H1 (cell line): Measurements from ENCODE around the gene ARHGEF7. TPM values are rescaled to one million over a fixed set of nuclear protein-coding genes. Genes with fewer than 3 reads are reported as not detected.

ENCODE experiments used
- CTBP2 ChIP-seq: IDR thresholded peaks from 2 replicates; pipeline ENCODE4 v1.7.0; 2011; ENCODE audit warnings: borderline replicate concordance, mild to moderate bottlenecking, moderate library complexity, mixed read lengths, low read length; ENCODE audit not compliant: insufficient read depth, insufficient read length
- EGR1 ChIP-seq: IDR thresholded peaks from 2 replicates; pipeline ENCODE4 v1.6.1; 2011; ENCODE audit warnings: low read depth, low read length, borderline replicate concordance
- POLR2A ChIP-seq, 2 experiments: IDR thresholded peaks; 1 replicate in 1 of 2; 2 replicates in 1 of 2; pipeline ENCODE4 v1.6.1; 2011; ENCODE audit warnings: low read depth in 2 of 2, low read length in 2 of 2, mild to moderate bottlenecking in 2 of 2; ENCODE audit errors: control extremely low read depth in 1 of 2
- RBBP5 ChIP-seq: IDR thresholded peaks from 2 replicates; pipeline ENCODE4 v1.7.1; 2012; ENCODE audit warnings: low read depth, mild to moderate bottlenecking, inconsistent platforms, low read length, moderate library complexity, borderline replicate concordance
- RFX5 ChIP-seq: IDR thresholded peaks from 2 replicates; pipeline ENCODE4 v1.6.1; 2011; ENCODE audit warnings: low read depth, low read length, improper control_type of control experiment, borderline replicate concordance
- SIRT6 ChIP-seq: IDR thresholded peaks from one replicate; pipeline ENCODE4 v1.7.1; 2012; ENCODE audit warnings: low read length, inconsistent platforms
- polyA plus RNA-seq, 7 experiments: library from polyadenylated mRNA; depleted of rRNA in 3 of 7; stranded (reverse) in 5 of 7; unstranded in 2 of 7; fragments of >200 nt in 5 of 7; fragments of 200-250 nt in 2 of 7; gene quantifications; 1 replicate in 5 of 7; 2 replicates in 1 of 7; 4 replicates in 1 of 7; pipeline versions ENCODE4 v1.2.1 to v1.2.3, GENCODE V29; 2011 to 2013; ENCODE audit warnings: missing spikeins in 2 of 7, mixed read lengths in 2 of 7
- total RNA-seq: library from RNA; stranded (reverse); fragmentation: NEBNext Ultra II Directional; extraction: Animal tissue kit (Norgen Biotek cat#: 25700); gene quantifications from 2 replicates; pipeline ENCODE4 v1.2.1, GENCODE V29; 2021

Gene ARHGEF7
- total and polyA plus RNA-seq, 2 of the 8 experiments (the other 6 are each of a cell fraction or from before 2014, with no cell fraction given): 26.2 to 56.5 TPM

DNA sequence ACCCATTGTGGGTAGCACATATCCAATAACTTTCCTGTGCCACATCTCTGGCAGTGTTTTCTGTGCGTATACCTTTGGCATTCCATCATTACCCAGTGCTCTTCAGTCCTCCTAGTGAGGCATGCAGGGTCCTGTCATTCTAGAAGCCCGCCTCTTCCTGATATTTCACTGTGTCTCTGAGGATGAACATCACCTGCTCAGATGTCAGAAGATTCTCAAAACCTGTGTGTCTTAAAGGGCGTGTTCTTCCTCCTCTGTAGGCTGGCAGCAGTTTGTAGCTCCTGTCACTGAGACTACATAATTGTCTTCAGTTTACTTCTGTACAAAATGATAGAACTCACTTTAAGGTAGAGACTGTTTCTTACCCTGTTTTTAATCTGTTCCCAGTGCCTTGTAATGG, 148.5 kb downstream of the ARHGEF7 start (continued):
- TF ChIP-seq RBBP5 (no peak), SIRT6 (no peak), RFX5 (no peak), CTBP2 (no peak), EGR1 (no peak), POLR2A (IDR thresholded peaks at IDR 0.05; ENCODE audit: control extremely low read depth in 1 of 2, low read depth in 2 of 2, low read length in 2 of 2) (no peak)
